ENCODE data around the gene RPAP2. TPM values are rescaled to one million over a fixed set of nuclear protein-coding genes. Genes with fewer than 3 reads are reported as not detected.
"Not testable (repeated sequence)": the region's sequence is repeated elsewhere in the genome, so short reads cannot be mapped to it uniquely, and the experiment has no call there.

Gene RPAP2
- total RNA-seq, 2 donors from 2014 or later, result 25.1 to 25.3 TPM

DNA sequence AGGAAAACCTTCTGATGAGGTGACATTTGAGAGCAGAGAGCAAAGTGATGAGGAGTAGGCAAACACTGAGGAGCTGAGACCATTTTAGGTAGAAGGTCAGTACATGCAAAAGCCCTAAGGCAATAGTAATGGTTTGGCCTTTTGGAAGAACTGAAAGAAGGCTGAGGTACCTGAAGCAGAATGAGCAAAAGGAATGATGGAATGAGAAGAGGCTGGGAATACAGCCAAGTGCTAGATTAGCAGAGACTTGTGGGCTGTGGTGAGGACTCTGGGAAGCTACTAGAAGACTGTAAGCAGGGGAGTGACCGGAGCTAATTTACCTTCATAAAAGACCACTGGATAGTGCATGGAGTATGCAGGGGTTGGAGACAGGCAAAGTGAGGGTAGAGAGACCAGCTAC is 110.0 kb downstream of the RPAP2 start:
- Mint-ChIP-seq H3K27ac (no peak overlapping the region), H3K9me3 (peaks cover 4 to 5% of the 10 kb centered on the region in 2 donors), H3K36me3 (peaks cover 5 to 6% of the 10 kb centered on the region in 2 donors)
- ATAC-seq (no peak), DNase-seq (ENCODE audit: low spot score in 2 of 2) (no peak)

GRCh38 chr1:92409946-92410549 is 111.2 kb downstream of the RPAP2 start:
- Mint-ChIP-seq H3K27ac (no peak overlapping the region), H3K36me3 (no peaks in the 10 kb centered on the region), H3K9me3 (peaks cover 0 to 4% of the 10 kb centered on the region in 2 donors)
- ATAC-seq (peak in 1 of 2 donors; percentile 41), DNase-seq (ENCODE audit: low spot score in 2 of 2) (no peak)

- Mint-ChIP-seq H3K36me3 (no peaks in the 10 kb centered on the region), H3K9me3 (peaks cover 0 to 4% of the 10 kb centered on the region in 2 donors), H3K27ac (no peak overlapping the region)
- peak in 1 of 2 donors; percentile 7 for DNase-seq (ENCODE audit: low spot score in 2 of 2)
- ATAC-seq, result peak; percentile 51 to 67
These were observed 111.8 kb downstream of the RPAP2 start for GRCh38 chr1:92410706-92411105.

- H3K36me3 Mint-ChIP-seq, result no peaks in the 10 kb centered on the region
- DNase-seq (ENCODE audit: low spot score in 2 of 2) (no peak), ATAC-seq (peak in 1 of 2 donors; percentile 62)
- H3K9me3 Mint-ChIP-seq, result peaks cover 0 to 4% of the 10 kb centered on the region in 2 donors
- H3K27ac Mint-ChIP-seq, result no peak overlapping the region
These were observed 112.7 kb downstream of the RPAP2 start for GRCh38 chr1:92411511-92411910.

DNA sequence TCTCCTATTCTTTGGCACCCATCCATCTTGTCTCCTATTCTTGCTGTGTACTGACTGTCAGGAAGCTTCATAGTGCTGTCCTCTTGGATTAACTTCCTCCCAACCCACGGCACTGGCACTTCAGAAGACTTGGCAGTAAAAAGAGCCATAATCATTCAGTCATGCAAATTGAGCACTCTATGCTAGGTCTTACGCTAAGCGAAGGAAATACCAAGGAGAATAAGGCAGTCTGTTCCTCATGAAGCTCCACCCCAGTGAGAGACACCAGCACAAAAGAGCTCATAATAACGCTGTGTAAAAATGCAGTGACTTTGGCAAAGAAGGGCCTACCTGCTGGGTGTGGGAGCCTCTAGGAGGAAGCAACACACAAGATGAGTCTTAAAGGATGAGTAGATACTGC is 120.8 kb downstream of the RPAP2 start:
- Mint-ChIP-seq H3K9me3 (no peaks in the 10 kb centered on the region), H3K27ac (no peak overlapping the region), H3K36me3 (no peaks in the 10 kb centered on the region)
- DNase-seq (ENCODE audit: low spot score in 2 of 2) (no peak), ATAC-seq (no peak)

DNA sequence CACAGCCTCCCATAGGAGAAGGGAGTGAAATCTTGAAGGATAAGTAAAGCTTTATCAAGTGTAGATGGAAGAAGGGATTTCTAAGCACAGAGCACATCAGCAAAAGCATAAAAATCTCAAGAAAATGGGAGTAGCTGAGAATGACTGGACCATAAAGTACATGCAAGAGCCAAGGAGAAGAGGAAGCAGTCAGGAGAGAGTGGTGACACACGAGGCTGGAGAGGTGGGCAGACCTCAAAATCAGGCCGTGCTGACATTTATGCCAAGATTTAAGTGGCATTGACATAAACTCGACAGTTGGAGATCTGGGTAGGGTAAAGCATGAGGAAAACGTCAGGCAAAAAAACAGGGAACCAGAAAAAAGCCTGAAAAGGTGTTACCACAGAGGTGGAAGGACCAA is 125.5 kb downstream of the RPAP2 start:
- H3K9me3 Mint-ChIP-seq, result peaks cover 0 to 4% of the 10 kb centered on the region in 2 donors
- no peak overlapping the region for H3K27ac Mint-ChIP-seq
- H3K36me3 Mint-ChIP-seq, result no peaks in the 10 kb centered on the region
- ATAC-seq, result no peak
- no peak for DNase-seq (ENCODE audit: low spot score in 2 of 2)

- H3K9me3 Mint-ChIP-seq, result peaks cover 0 to 4% of the 10 kb centered on the region in 2 donors
- no peak overlapping the region for H3K27ac Mint-ChIP-seq
- ATAC-seq (no peak), DNase-seq (ENCODE audit: low spot score in 2 of 2) (no peak)
- H3K36me3 Mint-ChIP-seq, result no peaks in the 10 kb centered on the region
These were observed 126.8 kb downstream of the RPAP2 start for GRCh38 chr1:92425617-92426016.

DNA sequence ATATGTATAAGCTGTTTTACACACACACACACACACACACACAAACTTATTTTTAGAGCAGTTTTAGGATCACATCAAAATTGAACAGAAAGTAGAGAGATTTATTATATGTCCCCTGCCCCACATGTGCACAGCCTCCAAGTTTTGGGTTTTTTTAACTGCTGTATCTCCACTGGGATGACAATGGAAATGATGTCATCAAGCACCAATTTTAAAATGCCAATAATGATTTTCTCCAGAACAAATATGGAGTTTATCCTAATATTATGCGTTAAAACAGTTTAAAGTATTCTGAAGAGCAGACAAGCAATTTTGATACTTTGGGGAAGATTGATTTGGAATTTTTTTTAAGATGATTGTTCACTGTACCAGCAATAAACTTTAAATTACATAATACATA is 131.2 kb downstream of the RPAP2 start:
- DNase-seq (ENCODE audit: low spot score in 2 of 2), result no peak
- Mint-ChIP-seq H3K9me3 (peaks cover 4% of the 10 kb centered on the region in 2 donors), H3K36me3 (no peaks in the 10 kb centered on the region), H3K27ac (no peak overlapping the region)
- no peak for ATAC-seq

DNA sequence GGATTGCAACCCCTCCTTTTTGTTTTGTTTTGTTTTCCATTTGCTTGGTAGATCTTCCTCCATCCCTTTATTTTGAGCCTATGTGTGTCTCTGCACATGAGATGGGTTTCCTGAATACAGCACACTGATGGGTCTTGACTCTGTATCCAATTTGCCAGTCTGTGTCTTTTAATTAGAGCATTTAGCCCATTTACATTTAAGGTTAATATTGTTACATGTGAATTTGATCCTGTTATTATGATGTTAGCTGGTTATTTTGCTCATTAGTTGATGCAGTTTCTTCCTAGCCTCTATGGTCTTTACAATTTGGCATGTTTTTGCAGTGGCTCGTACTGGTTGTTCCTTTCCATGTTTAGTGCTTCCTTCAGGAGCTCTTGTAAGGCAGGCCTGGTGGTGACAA is 135.7 kb downstream of the RPAP2 start:
- H3K9me3 Mint-ChIP-seq; H3K36me3 Mint-ChIP-seq; H3K27ac Mint-ChIP-seq; DNase-seq (ENCODE audit: low spot score in 2 of 2); ATAC-seq: not testable (repeated sequence)

- Mint-ChIP-seq H3K36me3 (peaks cover 6 to 8% of the 10 kb centered on the region in 2 donors), H3K27ac (peak overlapping the region; percentile 36 to 64), H3K9me3 (peaks cover 5 to 7% of the 10 kb centered on the region in 2 donors)
- DNase-seq (ENCODE audit: low spot score in 2 of 2) (no peak), ATAC-seq (peak in 1 of 2 donors; percentile 73)
These were observed 140.4 kb downstream of the RPAP2 start for GRCh38 chr1:92439291-92439690.

- Mint-ChIP-seq H3K36me3 (no peaks in the 10 kb centered on the region), H3K9me3 (no peaks in the 10 kb centered on the region), H3K27ac (no peak overlapping the region)
- no peak for DNase-seq (ENCODE audit: low spot score in 2 of 2)
- no peak for ATAC-seq
These were observed 142.4 kb downstream of the RPAP2 start for GRCh38 chr1:92441316-92441696.

DNA sequence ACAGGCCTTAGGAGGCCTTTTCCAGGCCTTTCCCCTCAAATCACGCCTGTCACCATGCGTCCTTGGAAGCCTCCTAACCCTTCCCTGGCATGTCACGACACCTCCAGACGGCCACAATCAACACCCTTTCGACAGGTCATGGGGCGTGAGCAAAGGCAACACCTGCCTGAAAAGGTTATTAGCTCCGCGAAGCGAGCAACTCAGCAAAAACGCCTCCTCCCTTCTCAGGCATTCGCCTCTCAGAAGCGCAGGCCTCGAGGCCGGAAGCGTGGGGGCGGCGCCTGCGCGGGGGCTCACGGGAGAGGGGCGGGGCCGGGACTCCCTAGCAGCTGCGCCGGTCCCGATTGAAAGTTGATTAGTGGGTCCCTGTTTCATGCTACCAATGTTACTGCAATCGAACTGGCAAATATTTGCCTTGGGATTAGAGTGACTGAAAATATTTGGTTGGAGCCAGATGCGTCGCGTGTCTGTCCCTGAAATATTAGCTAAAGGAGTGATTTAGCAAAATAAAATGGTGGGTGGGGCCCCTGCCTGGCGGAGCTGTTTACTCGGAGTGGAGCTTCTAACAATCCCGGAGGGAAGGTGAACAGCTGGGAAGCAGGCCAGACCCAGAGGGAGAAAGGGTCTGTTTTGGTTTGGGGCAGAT is 143.0 kb downstream of the RPAP2 start:
- no peak for ATAC-seq
- peak overlapping the region in 1 of 2 donors; percentile 65 for H3K27ac Mint-ChIP-seq
- H3K36me3 Mint-ChIP-seq, result no peaks in the 10 kb centered on the region
- no peak for DNase-seq (ENCODE audit: low spot score in 2 of 2)
- H3K9me3 Mint-ChIP-seq, result no peaks in the 10 kb centered on the region

- H3K36me3 Mint-ChIP-seq, result no peaks in the 10 kb centered on the region
- DNase-seq (ENCODE audit: low spot score in 2 of 2), result no peak
- H3K9me3 Mint-ChIP-seq, result no peaks in the 10 kb centered on the region
- no peak for ATAC-seq
- no peak overlapping the region for H3K27ac Mint-ChIP-seq
These were observed 143.5 kb downstream of the RPAP2 start for GRCh38 chr1:92442351-92442750.

GRCh38 chr1:92443893-92444292 is 145.0 kb downstream of the RPAP2 start:
- no peak for DNase-seq (ENCODE audit: low spot score in 2 of 2)
- no peak for ATAC-seq
- H3K36me3 Mint-ChIP-seq, result no peaks in the 10 kb centered on the region
- no peaks in the 10 kb centered on the region for H3K9me3 Mint-ChIP-seq
- H3K27ac Mint-ChIP-seq, result peak overlapping the region in 1 of 2 donors; percentile 60

DNA sequence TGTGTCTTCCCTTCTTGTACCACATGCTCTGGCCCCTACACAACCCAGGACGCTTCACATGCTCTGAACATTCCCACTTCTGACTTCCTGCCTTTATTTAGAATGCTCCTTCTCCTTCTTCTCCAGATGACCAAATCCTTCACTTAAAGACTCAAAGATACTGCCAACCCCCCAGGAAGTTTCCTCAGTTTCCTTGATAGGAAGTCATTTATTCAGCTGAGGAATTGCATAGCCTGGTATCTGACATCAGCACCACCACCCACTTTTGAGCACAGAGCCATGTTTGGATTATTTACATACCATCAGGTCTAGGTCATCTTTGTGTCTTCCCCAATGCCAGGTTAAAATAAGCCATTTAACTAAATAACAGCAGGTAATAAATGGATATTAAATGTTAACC is 145.5 kb downstream of the RPAP2 start:
- Mint-ChIP-seq H3K27ac (peak overlapping the region in 1 of 2 donors; percentile 60), H3K36me3 (no peaks in the 10 kb centered on the region), H3K9me3 (no peaks in the 10 kb centered on the region)
- ATAC-seq (no peak), DNase-seq (ENCODE audit: low spot score in 2 of 2) (no peak)

- H3K9me3 Mint-ChIP-seq, result no peaks in the 10 kb centered on the region
- ATAC-seq (no peak), DNase-seq (ENCODE audit: low spot score in 2 of 2) (no peak)
- no peak overlapping the region for H3K27ac Mint-ChIP-seq
- no peaks in the 10 kb centered on the region for H3K36me3 Mint-ChIP-seq
These were observed 147.0 kb downstream of the RPAP2 start for GRCh38 chr1:92445865-92446264.

GRCh38 chr1:92446546-92446945 is 147.7 kb downstream of the RPAP2 start:
- no peak for DNase-seq (ENCODE audit: low spot score in 2 of 2)
- H3K36me3 Mint-ChIP-seq, result no peaks in the 10 kb centered on the region
- ATAC-seq, result no peak
- no peaks in the 10 kb centered on the region for H3K9me3 Mint-ChIP-seq
- no peak overlapping the region for H3K27ac Mint-ChIP-seq

- Mint-ChIP-seq H3K27ac (no peak overlapping the region), H3K36me3 (no peaks in the 10 kb centered on the region), H3K9me3 (no peaks in the 10 kb centered on the region)
- peak; percentile 64 to 73 for ATAC-seq
- no peak for DNase-seq (ENCODE audit: low spot score in 2 of 2)
These were observed 148.3 kb downstream of the RPAP2 start for GRCh38 chr1:92447033-92447681.

All from activated naive CD4-positive, alpha-beta T cell treated with anti-CD3 and anti-CD28 coated beads, Interleukin-2, amount 50 U/mL, for 72 hours (primary cell).